Transverse colon (tissue), 4 donors: ENCODE data around the gene TOR1A.

Source experiments
- CTCF ChIP-seq, 5 experiments: fragments of 200-600 bp in 3 of 5; fragments of 450-650 bp in 2 of 5; sonication (generic) in 3 of 5; IDR thresholded peaks; 1 replicate in 2 of 5; 2 replicates in 3 of 5; pipeline ENCODE4 v1.5.1; 2016 to 2017; ENCODE audit warnings: antibody characterized with exemption in 5 of 5, inconsistent platforms in 3 of 5, mild to moderate bottlenecking in 2 of 5, moderate library complexity in 1 of 5
- POLR2A ChIP-seq: fragments of 450-650 bp; IDR thresholded peaks from one replicate; pipeline ENCODE4 v1.6.1; 2016; ENCODE audit warnings: antibody characterized with exemption, mild to moderate bottlenecking, moderate library complexity
- POLR2AphosphoS5 ChIP-seq, 3 donors: sonication (generic); formaldehyde crosslinking; IDR thresholded peaks; one replicate each; pipeline ENCODE4 v1.6.1; 2016; ENCODE audit warnings: antibody characterized with exemption in 3 of 3

- TF ChIP-seq CTCF (IDR thresholded peaks at IDR 0.05) (no peak), POLR2AphosphoS5 (IDR thresholded peaks at IDR 0.05) (no peak), POLR2A (no peak)
Observed at GRCh38 chr9:129814432-129815223, 9.3 kb downstream of the TOR1A start.
